ENCODE measurements around the gene MMP8.

MMP8 gene

DNA sequence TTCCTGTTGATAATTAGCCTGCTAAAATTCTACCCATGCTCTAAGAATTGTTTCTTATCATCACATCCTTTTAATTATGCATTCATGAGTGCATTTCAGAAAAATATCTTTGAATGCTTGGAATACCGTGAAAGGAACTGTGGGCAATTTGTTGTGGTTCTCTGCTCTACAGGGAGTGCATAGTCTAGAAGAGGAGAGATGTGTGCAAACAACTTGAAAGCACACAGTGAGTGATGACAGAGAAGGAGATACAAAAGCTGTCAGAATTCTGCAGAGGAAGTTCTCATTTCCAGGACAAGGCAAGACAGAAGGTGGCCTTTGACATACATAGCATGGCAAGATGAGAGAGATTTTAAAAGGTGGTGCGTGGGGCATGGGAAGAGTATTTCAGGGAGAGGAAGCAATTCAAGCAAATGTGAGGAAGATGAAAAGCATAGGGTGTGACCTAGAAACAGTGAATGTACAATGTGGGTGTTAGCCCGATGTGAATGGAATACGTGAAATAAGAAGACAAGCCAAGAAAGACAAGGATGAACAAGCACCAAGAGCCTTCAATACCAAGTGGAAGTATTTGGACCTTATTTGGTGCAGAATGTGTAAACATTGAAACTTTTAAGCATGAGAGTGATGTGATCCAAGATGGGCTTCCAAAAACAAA is 5.0 kb downstream of the MMP8 start:
- DNase-seq, result no peak

DNA sequence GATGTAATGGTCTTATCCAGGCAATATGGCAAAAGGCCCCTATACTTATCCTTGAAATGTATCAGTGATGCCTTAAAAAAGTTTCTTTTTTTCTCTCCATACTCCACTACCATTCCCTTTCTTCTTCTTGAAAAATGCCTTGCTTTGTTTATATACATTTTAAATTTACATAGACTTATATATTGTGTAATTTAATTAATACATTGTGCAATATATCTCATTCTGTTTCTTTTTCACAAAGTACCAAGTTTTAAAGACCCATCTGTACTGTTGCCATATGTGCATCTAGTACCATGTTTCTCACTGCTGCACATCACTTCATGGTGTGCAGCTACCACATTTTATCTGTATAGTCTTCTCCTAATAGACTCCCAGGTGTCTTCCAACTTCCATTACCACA is 7.5 kb downstream of the MMP8 start:
- no peak for DNase-seq

DNA sequence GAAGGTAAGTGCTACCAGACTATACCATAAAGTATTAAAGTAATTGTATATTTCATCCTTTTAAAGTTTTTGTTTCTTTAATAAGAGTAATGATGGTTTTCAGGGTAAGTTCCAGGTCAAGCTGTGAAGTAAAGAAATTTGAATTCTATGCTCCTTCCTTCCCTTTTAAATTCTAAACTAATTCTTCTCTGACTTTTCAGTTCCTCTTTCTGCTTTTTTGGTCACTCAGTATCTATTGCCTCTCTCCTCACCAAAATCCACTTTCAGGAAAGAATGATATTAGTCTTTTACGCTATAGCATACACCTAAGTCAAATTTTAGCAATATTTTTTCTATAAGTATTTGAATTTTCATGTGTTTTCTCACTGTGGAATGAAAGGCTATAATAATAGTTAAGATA is 8.2 kb downstream of the MMP8 start:
- DNase-seq, result no peak

DNA sequence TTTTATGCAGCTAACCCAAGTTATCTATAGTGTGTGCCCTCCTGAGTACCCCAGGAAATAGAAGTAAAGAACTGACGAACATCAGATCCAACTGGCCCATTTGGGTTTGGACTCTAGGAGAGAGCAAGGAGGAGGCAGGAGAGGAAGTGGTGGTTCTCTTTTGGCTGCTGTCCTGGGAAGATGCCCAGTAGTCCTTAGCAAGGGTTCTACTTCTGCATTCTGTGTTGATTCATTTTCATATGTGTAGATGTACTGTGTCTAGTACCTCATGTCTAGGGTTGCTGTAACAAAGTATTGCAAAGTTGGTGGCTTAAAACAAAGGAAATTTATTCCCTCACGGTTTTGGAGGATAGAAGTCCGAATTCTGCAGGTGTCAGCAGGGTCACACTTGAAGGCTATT is 12.6 kb downstream of the MMP8 start:
- DNase-seq, result no peak

DNA sequence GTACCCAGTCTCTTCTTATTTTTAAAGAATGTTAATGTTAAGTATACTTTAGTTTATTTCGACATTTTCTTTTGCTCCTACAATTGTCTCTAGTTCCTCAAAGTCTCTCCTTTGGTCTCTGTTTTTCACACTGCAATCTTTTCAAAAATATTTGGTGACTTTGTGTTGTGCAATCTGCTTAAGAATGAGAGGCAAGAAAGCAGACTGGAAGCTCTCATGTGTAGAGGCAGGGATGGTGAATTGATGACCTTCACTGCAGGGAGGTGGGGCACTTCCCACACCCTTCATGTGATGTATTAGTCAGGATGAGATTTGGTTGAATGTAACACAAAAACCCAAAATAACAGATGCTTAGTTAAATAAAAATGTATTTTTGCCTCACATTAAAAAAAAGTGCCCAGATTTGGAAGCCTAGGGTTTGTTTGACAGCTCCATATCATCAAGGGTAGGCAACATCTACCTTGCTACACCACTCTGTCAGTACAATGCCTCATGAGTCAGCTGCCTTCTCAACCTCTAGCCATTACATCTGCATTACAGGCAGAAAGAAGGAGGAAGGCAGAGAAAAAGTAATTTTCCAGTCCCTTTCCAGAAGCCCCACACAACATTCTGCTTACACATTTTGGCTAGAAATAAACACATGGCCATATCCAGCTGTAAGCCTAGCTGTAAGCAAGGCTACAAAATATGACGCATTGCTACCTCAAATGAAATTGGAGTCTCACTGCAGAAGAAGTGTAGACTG is 15.4 kb downstream of the MMP8 start:
- DNase-seq, result no peak

DNA sequence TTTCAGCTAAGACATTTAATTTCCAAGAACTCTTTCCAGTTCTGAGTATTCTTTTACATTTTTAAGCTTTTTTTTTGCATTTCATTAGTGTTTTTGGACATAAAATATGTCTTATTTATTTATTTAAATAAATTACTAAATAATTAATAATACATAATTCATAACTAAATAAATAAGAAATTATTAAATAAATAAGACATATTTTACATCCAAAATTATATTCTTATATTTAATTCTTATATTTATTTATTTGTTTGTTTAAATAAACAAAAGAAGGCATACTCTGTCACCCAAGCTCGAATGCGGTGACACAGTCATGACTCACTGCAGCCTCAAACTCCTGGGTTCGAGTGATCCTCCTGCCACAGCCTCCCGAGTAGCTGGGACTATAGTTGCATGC is 16.1 kb downstream of the MMP8 start:
- no peak for DNase-seq

DNA sequence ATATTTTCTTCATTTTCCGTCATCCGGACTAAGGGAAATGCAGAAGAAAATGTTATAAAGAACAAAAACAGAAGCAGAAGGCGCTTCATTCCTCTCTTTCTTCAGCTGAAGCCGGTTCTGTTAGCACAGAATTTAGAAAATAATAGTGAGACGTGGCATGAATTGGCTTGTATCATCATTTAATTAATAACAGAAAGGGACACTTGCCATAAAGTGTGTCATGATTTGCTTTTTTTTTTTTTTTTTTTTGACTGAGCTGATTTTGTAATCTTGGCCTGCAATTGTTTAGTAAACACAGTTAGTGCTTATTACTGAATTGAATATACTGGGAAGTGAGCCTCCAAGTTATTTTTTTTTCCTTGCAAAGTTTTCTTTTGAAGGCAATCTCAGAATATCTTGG is 19.1 kb downstream of the MMP8 start, which contains the start of gene MMP27:
Gene MMP27 (minus strand): TSS at position 144 of the 400 bp plus-strand sequence. CDS start 55 bp downstream, at position 89.
- no peak for DNase-seq

DNA sequence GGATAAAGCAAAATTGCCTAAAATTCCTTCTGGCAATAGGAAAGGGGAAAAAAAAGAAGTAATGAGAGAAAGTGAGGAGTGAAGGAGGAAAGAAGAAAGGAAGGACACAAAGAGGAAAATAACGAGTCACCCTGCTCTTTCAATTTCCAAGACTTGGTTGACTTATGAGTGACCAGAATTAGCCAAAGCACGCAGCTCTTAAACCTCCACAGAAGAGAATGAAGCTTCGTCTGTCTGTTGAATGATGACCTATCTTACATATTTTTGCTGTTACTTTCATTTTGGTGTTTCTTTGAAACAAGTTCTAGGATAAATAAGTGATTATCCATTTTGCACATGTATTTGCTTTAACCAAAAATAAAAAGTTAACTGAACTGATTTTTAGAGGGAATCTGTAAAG is 19.9 kb downstream of the MMP8 start:
- no peak for DNase-seq

DNA sequence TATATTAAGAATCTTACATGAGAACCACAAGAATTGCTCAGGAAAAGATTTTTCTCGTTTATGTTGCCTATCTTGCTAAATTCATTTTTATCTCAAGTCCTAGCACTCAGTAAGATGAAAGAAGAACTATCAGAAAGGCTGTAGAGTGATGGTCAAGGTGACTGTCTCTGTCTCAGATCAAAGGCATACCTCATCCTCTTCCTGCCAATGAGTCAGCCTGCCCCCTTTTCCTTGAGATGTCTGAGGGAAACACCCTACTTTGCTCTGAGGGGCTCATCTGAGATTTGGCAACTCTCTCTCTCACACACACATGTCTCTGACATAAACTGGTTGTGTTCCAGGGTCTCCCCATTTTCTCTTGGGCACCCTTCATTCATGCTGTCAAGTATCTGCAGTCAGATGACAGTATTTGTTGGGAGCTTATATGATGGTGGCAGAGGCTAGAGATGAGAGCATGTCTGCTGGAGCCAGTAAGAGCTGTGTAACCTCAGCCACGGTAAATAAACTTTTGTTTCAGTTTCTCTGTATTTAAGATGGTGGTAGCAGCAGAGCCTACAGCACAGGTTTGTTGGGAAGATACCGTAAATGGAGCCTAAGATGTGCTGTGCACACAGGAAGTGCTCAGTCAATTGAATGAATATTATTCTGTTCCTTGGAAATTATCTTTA is 20.8 kb downstream of the MMP8 start:
- no peak for DNase-seq

DNA sequence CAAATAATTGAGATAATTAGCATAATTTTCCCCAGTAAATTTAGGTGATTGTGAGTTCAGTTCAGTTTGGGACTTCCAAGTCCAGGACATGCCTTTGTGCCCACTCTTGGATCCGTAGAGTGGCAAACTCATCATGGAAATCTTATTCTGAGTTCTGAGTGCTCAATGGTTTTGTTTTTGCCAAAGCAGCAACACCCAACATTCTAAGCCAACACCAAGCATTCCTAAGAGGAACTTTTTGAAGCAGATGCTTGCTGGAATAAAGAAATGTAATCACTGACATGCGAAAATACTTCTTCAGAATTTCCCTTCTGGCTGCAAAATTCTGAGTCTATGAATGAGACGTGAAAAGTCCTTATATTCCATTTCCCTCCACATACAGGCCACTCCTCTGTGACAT is 29.6 kb downstream of the MMP8 start:
- DNase-seq, result no peak

DNA sequence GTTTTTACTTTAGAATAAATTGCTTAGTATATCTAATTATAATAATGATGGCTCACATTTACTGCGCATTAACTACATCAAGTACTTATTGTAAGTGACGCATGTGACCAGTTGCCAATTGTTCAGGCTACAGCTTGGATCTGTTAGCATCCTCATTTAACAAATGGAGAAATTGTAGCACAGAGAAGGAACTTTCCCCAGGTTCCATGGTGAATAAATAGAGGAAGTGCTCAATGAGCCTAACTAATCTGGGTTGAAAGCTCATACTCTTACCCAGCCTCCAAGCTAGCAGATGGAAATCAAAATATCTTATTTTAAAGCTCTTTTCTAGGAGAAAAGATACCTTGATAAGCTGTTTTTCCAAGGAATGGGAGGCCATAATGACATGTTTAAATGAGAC is 39.0 kb downstream of the MMP8 start:
- no peak for DNase-seq

DNA sequence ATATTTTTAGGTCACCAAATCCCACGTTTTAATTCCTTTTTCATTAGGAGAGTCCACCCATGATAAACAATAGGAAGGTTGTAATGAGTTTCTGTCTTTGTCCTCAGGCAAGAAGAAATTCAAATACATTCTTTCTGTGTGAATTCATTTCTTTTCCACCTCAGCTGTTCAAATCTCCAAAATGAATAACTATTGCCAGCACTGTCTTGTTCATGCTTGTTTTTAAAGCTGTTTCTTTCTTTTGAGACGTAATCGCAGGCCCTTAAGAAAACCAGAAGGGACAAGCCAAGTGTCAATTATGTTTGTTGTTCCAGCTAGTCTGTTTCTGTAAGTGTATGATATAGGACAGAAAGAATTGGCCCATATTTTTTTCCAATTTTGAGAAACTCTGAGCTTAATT is 39.4 kb downstream of the MMP8 start:
- DNase-seq, result no peak

DNA sequence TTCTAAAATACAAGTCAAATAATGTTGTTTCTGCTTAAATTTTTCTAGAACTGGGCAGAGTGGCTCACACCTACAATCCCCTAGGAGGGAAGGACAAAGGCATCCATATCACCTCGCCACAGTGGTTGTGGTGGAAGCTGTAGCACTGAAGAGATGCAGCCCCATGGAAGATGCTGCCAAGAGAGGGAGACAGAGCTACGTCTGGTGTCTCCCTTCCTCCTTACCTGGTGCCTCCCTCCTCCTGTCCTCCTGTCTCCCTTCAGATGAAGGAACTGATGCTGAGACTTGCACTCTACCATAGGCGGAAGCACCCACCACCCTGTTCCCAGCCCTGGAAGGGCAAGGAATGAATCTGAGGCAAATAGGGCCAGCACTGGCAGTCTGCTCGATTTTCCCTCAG is 41.5 kb downstream of the MMP8 start:
- DNase-seq, result no peak

DNA sequence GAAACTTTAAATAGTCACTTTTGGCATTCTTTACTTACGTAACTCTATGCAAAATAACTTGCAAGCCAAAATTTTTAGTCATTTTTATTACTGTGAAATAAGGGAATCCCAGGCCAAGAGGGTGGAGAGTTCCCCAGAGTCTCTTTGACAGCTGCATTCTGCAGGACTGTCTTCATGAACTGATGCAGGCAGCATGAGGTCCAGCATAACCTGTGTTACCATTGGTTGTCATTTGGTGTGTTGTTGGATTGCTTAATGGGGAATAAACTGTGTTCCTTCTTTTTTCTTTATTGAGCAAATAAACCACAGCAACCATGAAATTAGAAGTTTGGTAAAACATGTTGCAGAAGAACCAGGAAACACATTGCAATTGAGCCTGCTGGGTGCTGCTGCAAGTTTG is 43.8 kb downstream of the MMP8 start:
- peak; percentile 52 for DNase-seq

DNA sequence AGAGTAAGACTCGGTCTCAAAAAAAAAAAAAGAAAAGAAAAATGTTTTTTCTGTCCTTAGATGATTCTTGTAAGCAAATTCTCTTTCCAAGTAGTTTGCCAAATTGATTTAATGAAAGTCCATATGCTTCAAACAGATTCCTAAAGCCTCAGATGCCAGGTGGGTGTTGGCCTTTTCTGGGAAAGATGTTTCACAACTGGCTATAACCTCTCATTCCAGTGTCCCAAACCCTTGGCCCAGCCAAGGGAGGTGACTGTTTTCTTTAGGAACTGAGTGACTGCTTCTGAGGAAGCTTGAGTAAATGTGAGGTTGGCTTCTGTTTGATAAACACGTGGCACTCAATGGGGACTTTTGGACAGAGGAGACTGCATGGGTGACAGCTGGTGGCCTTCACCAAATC is 46.7 kb downstream of the MMP8 start:
- DNase-seq, result no peak

DNA sequence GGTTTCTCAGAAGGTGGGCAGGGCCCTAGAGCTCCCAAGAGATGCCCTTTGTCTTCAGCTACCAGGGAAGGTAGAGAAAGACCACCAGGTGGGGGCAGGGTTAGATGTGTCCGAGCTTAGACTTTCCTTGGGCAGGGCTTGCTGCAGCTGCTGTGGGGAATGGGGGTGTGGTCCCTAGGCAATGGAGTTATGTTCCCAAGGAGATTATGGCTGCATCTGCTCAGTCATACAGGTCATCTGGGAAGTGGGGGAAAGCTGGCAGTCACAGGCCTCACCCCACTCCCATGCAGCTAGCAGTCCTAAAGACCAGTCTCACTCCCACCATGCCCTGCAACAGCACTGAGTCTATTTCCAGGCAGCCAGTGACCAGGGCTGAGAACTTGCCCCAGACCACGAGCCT is 48.7 kb downstream of the MMP8 start:
- DNase-seq, result no peak

DNA sequence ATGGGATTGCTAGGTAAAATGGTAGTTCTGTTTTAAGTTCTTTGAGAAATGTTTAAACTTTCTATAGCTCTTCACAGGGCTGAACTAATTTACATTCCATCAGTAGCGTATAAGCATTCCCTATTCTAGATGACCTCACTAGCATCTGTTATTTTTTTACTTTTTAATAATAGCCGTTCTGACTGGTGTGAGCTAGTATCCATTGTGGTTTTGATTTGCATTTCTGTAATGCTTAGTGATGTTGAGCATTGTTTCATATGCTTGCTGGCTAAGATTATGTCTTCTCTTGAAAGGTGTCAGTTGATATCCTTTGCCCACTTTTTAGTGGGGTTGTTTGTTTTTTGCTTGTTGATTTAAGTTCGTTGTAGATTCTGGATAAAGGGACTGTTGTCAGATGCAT is 55.1 kb downstream of the MMP8 start:
- DNase-seq, result peak; percentile 62

DNA sequence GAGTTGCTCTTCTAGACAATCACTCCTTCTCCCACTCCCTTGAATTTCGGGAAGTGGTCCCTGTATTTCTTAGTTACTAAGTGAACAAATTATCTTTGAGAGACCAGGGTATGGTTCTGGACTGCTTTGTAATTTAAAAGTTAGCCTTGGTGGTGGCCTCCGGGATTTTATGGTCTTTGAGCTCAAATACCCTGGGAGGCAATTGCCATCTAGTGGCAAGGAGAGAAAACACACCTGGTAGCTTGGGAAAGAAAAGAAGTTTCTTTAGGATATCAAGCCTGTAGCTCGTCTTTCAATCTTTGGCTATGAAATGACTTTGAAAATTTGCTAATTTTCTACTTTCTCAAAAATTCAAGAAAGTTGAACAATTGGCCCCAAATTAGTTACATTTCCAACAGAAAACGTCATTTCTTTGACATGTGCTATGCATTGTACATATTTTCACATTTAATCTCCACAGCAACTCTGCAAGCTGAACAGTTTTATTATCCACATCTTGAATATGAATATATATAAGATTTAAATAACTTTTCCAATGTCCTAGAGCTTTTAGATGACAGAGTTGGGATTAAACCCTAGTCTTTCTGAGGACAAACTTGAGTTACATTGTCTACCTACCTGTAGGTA is 58.3 kb downstream of the MMP8 start:
- peak; percentile 53 for DNase-seq

DNA sequence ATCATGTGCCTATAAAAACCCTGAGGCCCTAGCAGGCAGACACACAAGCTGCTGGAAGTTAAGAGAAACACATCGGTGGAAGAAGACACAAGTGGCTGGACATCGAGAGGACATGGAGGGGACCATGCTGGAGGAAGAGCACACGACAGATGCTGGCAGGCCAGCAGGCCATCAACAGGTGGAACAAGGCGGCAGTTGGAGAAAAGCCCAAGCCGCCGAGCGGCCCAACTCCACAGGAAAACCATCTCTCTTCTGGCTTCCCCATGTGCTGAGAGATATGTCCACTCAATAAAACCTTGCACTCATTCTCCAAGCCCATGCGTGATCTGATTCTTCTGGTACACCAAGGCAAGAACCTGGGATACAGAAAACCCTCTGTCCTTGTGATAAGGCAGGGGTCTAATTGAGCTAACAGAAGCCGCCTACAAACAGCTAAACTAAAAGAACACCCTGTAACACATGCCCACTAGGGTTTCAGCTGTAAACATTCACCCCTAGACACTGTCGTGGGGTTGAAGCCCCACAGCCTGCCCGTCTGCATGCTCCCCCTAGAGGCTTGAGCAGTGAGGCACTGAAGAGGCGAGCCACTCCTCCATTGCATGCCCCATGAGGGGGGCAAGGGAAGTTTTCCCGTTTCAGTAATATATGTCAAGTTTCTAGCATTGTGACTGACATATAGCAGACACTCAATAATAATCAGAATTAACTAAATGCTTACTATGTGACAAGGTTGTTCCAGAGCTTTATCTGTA is 60.6 kb downstream of the MMP8 start:
- DNase-seq, result no peak

DNA sequence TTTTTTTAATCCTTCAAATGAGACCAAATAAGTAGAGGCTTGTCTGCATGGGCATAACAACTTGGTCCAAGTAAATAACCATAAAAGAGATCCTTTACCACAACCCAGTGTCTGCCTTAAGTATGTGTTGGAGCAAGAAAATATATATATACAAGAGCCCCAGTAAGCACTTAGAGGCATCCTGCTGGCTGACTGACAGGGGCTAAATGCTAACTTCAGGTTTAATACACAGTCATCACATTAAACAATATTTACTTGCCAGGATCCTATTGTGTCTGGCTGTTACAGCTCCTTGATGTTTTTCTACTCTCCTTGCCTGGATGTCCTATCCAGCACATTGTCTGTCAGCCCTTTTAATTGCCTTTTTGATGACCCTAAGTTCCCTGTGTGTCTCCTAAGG is 62.1 kb downstream of the MMP8 start:
- no peak for DNase-seq
